Lower lobe of right lung (tissue), 2 donors: ENCODE data around the gene PTCD2. TPM values are rescaled to one million over a fixed set of nuclear protein-coding genes. Genes with fewer than 3 reads are reported as not detected.

Experiments used
- ATAC-seq, 2 donors: fragments of 200-7000 bp; cut with Tn5 transposase; one replicate each; pipeline ENCODE4 v1.9.1; 2020 to 2022; ENCODE audit warnings: mild to moderate bottlenecking in 2 of 2, moderate library complexity in 2 of 2
- DNase-seq: peaks from one replicate; pipeline ENCODE4 v3.0.0-alpha.2; 2020
- H3K27ac ChIP-seq: fragments of 200-600 bp; one replicate; pipeline ENCODE4 v1.8.0; 2022
- H3K27me3 ChIP-seq: fragments of 200-600 bp; one replicate; pipeline ENCODE4 v1.8.0; 2022; ENCODE audit warnings: low read depth
- H3K36me3 ChIP-seq: fragments of 200-600 bp; one replicate; pipeline ENCODE4 v1.8.0; 2022; ENCODE audit warnings: mild to moderate bottlenecking
- H3K4me1 ChIP-seq: fragments of 200-600 bp; one replicate; pipeline ENCODE4 v1.8.0; 2022
- H3K4me3 ChIP-seq: fragments of 200-600 bp; one replicate; pipeline ENCODE4 v1.8.0; 2022; ENCODE audit warnings: mild to moderate bottlenecking
- H3K9me3 ChIP-seq: fragments of 200-600 bp; one replicate; pipeline ENCODE4 v1.8.0; 2022
- CTCF ChIP-seq: fragments of 200-600 bp; IDR thresholded peaks from one replicate; pipeline ENCODE4 v1.8.0; 2022; ENCODE audit warnings: antibody characterized with exemption, mild to moderate bottlenecking
- intact Hi-C: fragments of 100-400 bp; cut with DNase I; formaldehyde crosslinking; loops from one replicate; pipeline ENCODE4 v1.11.0; 2022
- total RNA-seq: library from RNA; stranded (reverse); fragmentation: NEBNext Ultra II Directional; extraction: Animal tissue kit (Norgen Biotek cat#: 25700); gene quantifications from one replicate; pipeline ENCODE4 v1.2.1, GENCODE V29; 2021
- donor health status: DM: no; HTN: yes; CAD: no; lungs with severe emphysema.

Gene PTCD2
- total RNA-seq, 1 donor from 2014 or later: 5.9 TPM

GRCh38 chr5:72383280-72383679 is 63.1 kb downstream of the PTCD2 start:
- no peaks in the 10 kb centered on the region for H3K27me3 ChIP-seq
- intact Hi-C loops: no loop called here
- ATAC-seq: no peak

GRCh38 chr5:72383726-72384125 is 63.6 kb downstream of the PTCD2 start:
- ATAC-seq: no peak
- Histone ChIP-seq H3K9me3 (no peaks in the 10 kb centered on the region), H3K4me1 (peaks cover under 1% of the 10 kb centered on the region), H3K36me3 (no peaks in the 10 kb centered on the region), H3K4me3 (no peak overlapping the region), H3K27ac (no peak overlapping the region), H3K27me3 (no peaks in the 10 kb centered on the region)
- DNase-seq: no peak
- intact Hi-C loops: no loop called here
- no peak for TF ChIP-seq CTCF

More at GRCh38 chr5:72383280-72383679, 63.1 kb downstream of the PTCD2 start:
- H3K4me3 ChIP-seq: no peak overlapping the region
- no peak overlapping the region for H3K27ac ChIP-seq
- H3K9me3 ChIP-seq: no peaks in the 10 kb centered on the region
- TF ChIP-seq CTCF: no peak
- DNase-seq: no peak
- no peaks in the 10 kb centered on the region for H3K36me3 ChIP-seq
- H3K4me1 ChIP-seq: peaks cover 5% of the 10 kb centered on the region

GRCh38 chr5:72386639-72387038 is 66.5 kb downstream of the PTCD2 start:
- Histone ChIP-seq H3K9me3 (no peaks in the 10 kb centered on the region), H3K36me3 (no peaks in the 10 kb centered on the region), H3K4me1 (no peaks in the 10 kb centered on the region), H3K4me3 (no peak overlapping the region), H3K27me3 (no peaks in the 10 kb centered on the region), H3K27ac (no peak overlapping the region)
- intact Hi-C loops: no loop called here
- DNase-seq: no peak
- no peak for TF ChIP-seq CTCF
- ATAC-seq: peak; percentile 50 to 59

GRCh38 chr5:72387985-72388384 is 67.8 kb downstream of the PTCD2 start:
- Histone ChIP-seq H3K27me3 (no peaks in the 10 kb centered on the region), H3K36me3 (no peaks in the 10 kb centered on the region), H3K4me1 (peaks cover 13% of the 10 kb centered on the region), H3K9me3 (no peaks in the 10 kb centered on the region), H3K27ac (no peak overlapping the region), H3K4me3 (no peak overlapping the region)
- intact Hi-C loops: no loop called here
- DNase-seq (no peak), ATAC-seq (no peak)
- no peak for TF ChIP-seq CTCF

- no peak for ATAC-seq
- no peak for DNase-seq
- H3K4me1 ChIP-seq: peaks cover 16% of the 10 kb centered on the region
These were observed 68.5 kb downstream of the PTCD2 start for GRCh38 chr5:72388646-72389045.

More at GRCh38 chr5:72388646-72389045, 68.5 kb downstream of the PTCD2 start:
- no peaks in the 10 kb centered on the region for H3K27me3 ChIP-seq
- no peaks in the 10 kb centered on the region for H3K36me3 ChIP-seq
- H3K4me3 ChIP-seq: no peak overlapping the region
- H3K9me3 ChIP-seq: no peaks in the 10 kb centered on the region
- intact Hi-C loops: no loop called here
- no peak for TF ChIP-seq CTCF
- H3K27ac ChIP-seq: no peak overlapping the region
